ENCODE measurements around the gene RAP1GDS1. TPM values are rescaled to one million over a fixed set of nuclear protein-coding genes. Genes with fewer than 3 reads are reported as not detected.
"Not testable (repeated sequence)": the region's sequence is repeated elsewhere in the genome, so short reads cannot be mapped to it uniquely, and the experiment has no call there.

Gene RAP1GDS1
- total RNA-seq, 1 donor from 2014 or later = 53.0 TPM

DNA sequence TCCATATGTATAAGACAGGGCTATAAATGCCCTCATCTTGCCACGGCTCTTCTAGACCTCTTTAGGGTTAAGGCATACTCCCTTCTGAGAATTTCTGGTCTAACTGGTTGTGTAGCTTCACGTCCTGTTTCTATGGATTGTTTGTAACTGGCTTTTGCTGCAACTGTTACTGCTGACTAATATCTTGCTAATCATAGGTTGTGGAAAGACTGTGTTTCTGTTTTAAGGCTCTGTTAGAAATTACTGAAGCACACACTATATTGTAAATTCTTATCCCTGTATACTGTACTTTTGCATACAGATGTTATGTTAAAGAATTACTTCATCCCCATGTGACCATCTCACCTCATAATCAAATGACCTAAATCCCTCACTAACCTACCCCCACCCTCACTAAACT, 218.4 kb downstream of the RAP1GDS1 start:
- intact Hi-C loops (cut with micrococcal nuclease) = not testable (repeated sequence)

DNA sequence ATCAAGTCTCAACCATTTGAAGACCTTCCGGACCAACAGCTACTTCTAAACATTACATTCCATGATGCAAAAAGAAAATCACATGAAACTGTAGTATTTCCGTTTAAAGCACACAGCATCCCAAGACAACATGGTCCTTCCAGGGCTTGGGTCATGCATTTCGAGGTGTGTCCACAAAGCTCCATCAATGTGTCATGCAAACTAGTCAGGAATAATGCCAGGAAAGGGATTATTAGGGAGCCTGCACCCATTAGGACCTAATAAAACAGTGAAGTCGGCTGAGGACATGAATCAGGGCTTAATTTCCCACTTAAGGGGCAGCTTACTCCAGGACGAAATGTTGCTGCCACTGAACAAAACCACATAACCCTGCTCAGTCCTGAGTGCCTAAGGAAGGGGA, 219.4 kb downstream of the RAP1GDS1 start:
- intact Hi-C loops (cut with micrococcal nuclease) = no loop called here

DNA sequence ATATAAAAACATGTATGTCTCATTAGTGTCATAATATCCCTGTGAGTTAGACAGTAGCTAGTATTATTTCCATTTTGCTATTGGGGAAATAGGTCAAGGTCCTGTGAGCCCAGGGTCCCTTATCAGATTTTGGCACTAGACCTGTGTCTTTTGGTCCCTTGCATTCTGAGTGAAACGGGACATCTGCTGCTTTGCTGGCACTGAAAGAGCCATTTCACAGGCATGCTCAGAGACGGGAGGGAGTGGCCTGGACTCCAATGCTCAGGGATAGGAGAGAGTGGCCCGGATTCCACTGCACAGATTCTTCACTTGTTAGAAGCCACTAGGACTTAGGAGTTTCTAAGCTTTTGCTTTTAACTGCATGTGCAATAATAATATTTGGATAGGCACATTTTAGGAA, 220.0 kb downstream of the RAP1GDS1 start:
- intact Hi-C loops (cut with micrococcal nuclease) = no loop called here

DNA sequence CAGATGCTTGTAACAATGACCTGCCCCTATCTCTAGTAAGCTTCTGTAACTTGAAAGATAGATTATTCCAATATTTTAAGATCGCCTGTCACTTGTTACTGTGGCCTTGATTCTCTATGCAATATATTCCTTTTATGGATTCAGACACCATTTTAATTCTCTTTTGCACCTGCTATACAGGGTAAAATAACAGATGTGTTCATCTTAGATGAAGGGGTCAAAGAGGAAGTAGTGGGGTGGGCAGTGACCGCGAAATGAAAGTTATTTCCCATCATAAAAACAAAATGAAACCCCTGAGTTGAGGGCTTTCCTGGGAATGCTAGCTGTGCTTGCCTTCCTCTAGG, 221.3 kb downstream of the RAP1GDS1 start:
- intact Hi-C loops (cut with micrococcal nuclease) = loop anchor here (2.0 kb wide), 1 partner anchor 120 kb away; no protein-coding TSS in a partner anchor

DNA sequence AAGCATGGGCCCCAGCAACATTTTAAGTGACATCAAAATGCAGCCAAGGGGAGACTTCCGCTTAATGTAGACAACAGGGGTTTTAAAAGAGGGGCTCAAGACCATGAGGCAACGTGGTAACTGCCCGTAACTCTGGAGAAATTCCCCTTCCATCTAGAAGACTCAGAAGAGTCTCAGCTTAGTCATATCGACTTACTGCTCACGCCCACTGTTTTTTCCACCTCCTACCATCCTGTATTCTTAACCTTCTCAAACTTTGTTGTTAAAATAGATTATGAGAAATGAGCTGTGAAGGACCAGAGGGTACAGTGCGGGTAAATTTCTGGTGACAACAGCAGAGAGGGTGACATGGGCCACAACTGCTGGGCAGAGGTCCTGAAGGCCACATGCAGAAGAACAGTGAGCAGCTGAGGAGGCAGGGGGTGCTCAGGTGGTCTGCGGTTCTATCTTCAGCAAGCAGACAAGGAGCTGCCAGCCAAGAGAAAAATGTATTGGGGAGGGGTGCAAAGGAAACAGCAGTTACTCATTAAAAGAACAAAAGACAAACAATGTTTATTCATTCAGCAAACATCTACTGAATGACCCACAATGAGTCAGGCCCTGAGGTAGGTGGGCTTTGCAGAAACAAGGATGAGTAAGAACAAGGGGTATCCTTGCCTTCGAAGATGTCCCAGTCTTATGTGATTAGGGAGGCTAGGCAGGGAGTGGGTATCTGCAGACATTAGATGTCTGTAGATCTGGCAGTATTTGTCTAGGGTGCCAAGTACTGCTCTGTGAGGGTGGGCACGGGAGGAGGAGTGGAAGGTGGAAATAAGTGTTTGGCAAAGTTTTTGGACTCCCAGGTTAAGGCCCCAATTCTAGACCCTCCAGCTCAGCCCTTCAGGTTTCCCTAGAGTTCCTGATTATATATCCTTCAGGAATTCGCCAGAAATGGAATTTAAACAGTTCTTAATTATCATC, 221.9 kb downstream of the RAP1GDS1 start:
- intact Hi-C loops (cut with micrococcal nuclease) = loop anchor here (1.0 to 2.0 kb wide), 6 partner anchors 10 to 446 kb away; partner anchors contain the start of genes EIF4E and TSPAN5

DNA sequence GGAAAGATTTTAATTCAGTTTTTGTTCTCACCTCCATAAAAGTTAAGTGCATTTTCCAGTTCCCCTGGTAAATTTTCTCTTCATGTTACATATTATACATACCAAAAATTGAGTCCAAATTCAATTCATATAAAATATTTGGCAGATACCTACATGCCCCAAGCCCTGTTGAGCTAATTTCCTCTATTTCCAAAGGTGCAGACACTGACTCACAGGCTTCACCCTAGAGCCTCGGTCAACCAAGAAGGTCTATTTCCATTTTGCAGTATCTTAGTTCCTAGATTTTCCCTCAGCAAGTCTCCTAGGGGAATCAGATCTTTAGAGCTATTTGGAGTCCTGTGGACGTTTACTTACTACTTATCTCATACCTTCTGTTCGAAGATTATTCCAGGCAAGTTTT, 222.8 kb downstream of the RAP1GDS1 start:
- intact Hi-C loops (cut with micrococcal nuclease) = no loop called here

DNA sequence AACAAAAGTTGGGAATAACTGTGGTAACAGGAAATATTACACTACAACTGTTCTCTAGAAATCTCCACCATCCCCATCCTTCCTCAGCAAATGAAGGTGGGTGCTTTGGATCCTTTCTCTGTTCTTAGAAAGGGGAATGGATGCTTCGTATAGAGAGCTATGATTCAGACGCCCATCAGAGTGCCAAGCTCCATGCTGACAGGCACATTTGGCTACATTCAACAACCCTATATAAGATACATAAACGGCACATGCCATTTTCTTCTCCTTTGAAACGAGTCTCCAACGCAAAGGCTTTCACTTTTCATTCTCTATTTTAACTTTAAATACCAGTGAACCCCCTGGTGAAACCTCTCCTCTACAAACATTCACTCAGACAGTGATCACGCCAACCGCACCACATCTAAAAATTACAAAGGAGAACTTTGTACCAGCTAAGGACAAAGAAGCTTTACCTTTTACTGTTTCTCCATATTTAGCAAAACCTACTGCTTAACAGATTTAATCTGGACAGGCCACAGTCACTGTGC, 224.7 kb downstream of the RAP1GDS1 start:
- intact Hi-C loops (cut with micrococcal nuclease) = loop anchor here (2.0 kb wide), 1 partner anchor 41 kb away; no protein-coding TSS in a partner anchor

DNA sequence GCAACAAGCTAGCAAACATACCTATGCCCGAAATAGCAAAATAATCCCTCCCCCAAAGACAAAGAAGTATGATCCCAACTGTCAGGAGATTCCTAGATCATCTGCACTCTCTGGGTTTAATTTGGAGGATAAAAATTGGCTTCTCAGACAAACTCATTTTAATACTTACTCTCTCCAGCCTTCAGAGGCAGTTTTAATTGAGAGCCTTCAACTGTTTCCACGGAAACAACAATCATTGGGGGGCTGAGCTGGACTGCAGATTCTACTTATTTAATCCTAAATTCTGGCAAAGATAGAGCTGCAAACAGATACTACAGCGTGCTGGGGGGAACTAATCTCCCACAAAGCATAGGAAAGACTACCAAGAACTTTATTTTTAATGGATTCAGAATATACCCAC, 229.1 kb downstream of the RAP1GDS1 start:
- intact Hi-C loops (cut with micrococcal nuclease) = no loop called here

DNA sequence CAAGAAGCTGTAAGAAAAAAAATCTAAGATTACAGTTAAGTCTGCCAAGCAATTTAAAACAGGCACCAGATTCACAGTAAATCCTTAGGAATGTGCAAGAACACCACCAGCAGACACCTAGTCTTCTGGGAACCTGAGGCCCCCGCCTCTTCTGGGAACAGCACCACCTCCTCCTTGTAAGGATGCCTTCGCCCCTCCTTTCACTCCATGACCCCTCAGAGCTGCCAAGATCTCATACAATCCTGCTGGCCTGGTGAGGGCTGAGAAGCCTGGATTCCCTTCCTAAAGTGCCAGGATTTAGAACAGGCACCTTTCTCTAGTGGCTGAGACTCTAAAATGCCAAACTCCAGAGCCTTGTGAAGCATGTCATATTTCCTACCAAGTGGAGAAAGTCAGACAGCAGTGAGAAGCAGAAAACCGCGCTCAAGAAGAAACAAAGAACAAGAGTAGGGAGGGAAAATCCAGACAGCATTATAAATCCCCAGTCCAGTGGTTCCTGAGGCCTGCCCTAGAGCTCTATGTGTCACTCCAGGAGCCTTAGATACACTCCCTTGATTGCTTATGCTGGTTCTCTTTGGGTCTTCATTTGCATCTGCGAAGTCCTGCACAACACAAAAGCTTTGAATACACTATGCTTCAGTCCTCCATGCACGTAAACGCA, 230.8 kb downstream of the RAP1GDS1 start:
- intact Hi-C loops (cut with micrococcal nuclease) = no loop called here

DNA sequence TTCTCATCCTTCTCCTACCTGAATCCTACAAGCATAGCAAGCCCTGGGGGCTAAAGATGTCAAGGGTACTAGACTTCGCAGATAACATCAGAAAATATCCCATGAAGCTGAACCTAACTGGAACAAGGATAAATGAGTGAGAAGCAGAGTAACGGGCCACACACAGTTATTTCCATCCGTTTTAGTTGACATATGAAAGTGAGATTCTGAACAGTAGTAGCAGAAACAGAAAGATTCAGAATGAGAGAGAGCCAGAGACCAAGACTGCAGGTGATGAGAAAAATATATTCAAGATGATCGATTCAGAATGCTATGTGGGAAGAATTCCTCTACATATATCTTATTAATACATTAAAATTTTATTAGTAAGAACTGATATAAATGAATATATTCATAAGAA, 232.1 kb downstream of the RAP1GDS1 start:
- intact Hi-C loops (cut with micrococcal nuclease) = loop anchor here (1.0 kb wide), 1 partner anchor 10 kb away; no protein-coding TSS in a partner anchor

Other genes with a start within 250 kb of the RAP1GDS1 start
- 0.12 TPM in 1 of 2 replicates, not detected in the other for gene STPG2, start 117.9 kb upstream of the RAP1GDS1 start, total RNA-seq

Measured in T-helper 1 cell treated with Interleukin-12 subunit alpha and Interleukin-12 subunit beta and Interleukin-4 antibody, amounts not matched to agents 30 ng/mL and 1 ng/mL, for 36 hours (primary cell).